ENCODE data around the gene SPN. TPM values are rescaled to one million over a fixed set of nuclear protein-coding genes. Genes with fewer than 3 reads are reported as not detected.

SPN gene
- total and polyA plus RNA-seq, 9 of the 15 experiments (the other 6 are each of a cell fraction or from before 2014, with no cell fraction given) = 24.3 to 225 (median 79.4) TPM

DNA sequence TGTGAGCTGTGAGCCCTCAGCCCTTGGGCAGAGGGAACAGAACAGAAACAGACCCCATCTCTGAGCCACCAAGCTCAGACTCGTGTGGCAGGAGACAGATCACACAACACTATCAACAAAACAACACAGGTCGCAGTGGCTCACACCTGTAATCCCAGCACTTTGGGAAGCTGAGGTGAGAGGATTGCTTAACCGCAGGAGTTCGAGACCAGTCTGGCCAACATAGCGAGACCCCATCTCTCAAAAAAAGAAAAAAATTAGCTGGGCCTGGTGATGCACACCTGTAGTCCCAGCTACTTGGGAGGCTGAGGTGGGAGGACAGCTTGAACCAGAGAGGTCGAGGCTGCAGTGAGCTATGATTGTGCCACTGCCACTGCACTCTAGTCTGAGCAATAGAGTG lies 10.5 kb downstream of the SPN start:
- no peak for ATAC-seq
- no peak overlapping the region for H3K4me3 ChIP-seq
- H3K9me3 ChIP-seq (replicated peaks; ENCODE audit: control insufficient read depth, insufficient read depth, low read depth, low read length) = no peaks in the 10 kb centered on the region
- H3K4me2 ChIP-seq (ENCODE audit: insufficient read depth, low read length) = no peak overlapping the region
- intact Hi-C loops (cut with micrococcal nuclease) (no loop called here), in situ Hi-C loops (cut with MboI) (no loop called here)
- H3K9ac ChIP-seq (ENCODE audit: insufficient read depth in 1 of 2, low read depth in 2 of 2, low read length in 2 of 2) = peak overlapping the region in 1 of 2 experiments; percentile 62; a peak in 2 of 4 replicates
- TF ChIP-seq POLR2A (conservative IDR thresholded peaks at IDR 0.05) (0 out of 2 replicates have a peak, but pooled peaks have one; percentile 25), ZNF121 (CRISPR knock-in tag; conservative IDR thresholded peaks at IDR 0.05) (peak; percentile 71), SNAPC5 (CRISPR knock-in tag; IDR thresholded peaks at IDR 0.05) (no peak), HNRNPH1 (optimal IDR thresholded peaks at IDR 0.05; ENCODE audit: low read depth, low read length) (no peak), ADNP (tag; IDR thresholded peaks at IDR 0.05) (no peak), ZEB2 (IDR thresholded peaks at IDR 0.05) (no peak), RBM25 (IDR thresholded peaks at IDR 0.05; ENCODE audit: low read depth, low read length, severe bottlenecking) (peak; percentile 17)
- TF ChIP-seq, protein P1, sequence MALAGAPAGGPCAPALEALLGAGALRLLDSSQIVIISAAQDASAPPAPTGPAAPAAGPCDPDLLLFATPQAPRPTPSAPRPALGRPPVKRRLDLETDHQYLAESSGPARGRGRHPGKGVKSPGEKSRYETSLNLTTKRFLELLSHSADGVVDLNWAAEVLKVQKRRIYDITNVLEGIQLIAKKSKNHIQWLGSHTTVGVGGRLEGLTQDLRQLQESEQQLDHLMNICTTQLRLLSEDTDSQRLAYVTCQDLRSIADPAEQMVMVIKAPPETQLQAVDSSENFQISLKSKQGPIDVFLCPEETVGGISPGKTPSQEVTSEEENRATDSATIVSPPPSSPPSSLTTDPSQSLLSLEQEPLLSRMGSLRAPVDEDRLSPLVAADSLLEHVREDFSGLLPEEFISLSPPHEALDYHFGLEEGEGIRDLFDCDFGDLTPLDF (CRISPR knock-in tag; IDR thresholded peaks at IDR 0.05) = no peak
- peaks cover 20% of the 10 kb centered on the region; the same call in 1 of the 3 replicates for H3K36me3 ChIP-seq (ENCODE audit: control insufficient read depth, insufficient read depth, low read length)
- peak overlapping the region; percentile 56; the same call in 2 of the 3 replicates for H3K27ac ChIP-seq (ENCODE audit: extremely low read depth, low read depth, low read length)
- H4K20me1 ChIP-seq (replicated peaks; ENCODE audit: control insufficient read depth, insufficient read depth, low read length) = no peaks in the 10 kb centered on the region
- POLR2A ChIA-PET = interaction anchor here (1.0 to 2.4 kb wide), 5 partner anchors 8 to 129 kb away, joined by 3 to 12 read pairs (median 4); partner anchors contain the start of gene SPN
- H3K9me1 ChIP-seq (ENCODE audit: control insufficient read depth, insufficient read depth, low read length) = no peaks in the 10 kb centered on the region
- peaks cover 11 to 34% of the 10 kb centered on the region in 2 experiments for H3K4me1 ChIP-seq (replicated peaks in 1 of 2; ENCODE audit: control insufficient read depth in 2 of 2, insufficient read depth in 2 of 2, low read length in 2 of 2)
- DNase-seq (ENCODE audit: extremely low read depth in 1 of 4, low spot score in 3 of 4) = no peak
- CTCF ChIA-PET (ENCODE audit: low intra/inter-chr PET ratio) = no interaction called here
- no peak for FAIRE-seq
- BruUV-seq (replicated peaks) = no TSS peak
- WGBS (ENCODE audit: insufficient coverage, low coverage, missing lambda C conversion rate) = 82% methylated on average over 6 of the region's 6 CpGs
- H3K27me3 ChIP-seq (ENCODE audit: control insufficient read depth in 2 of 2, insufficient read depth in 2 of 2, low read length in 2 of 2) = no peaks in the 10 kb centered on the region; a peak in 1 of 5 replicates
- peaks cover 29% of the 10 kb centered on the region for H3K79me2 ChIP-seq (ENCODE audit: control insufficient read depth, insufficient read depth, low read length)
- H2AFZ ChIP-seq (ENCODE audit: low read depth, low read length) = no peak overlapping the region
